B cell (primary cell): ENCODE data around the gene CLDN20.

Experiments
- CTCF ChIP-seq: fragments of 200-600 bp; IDR thresholded peaks from one replicate; pipeline ENCODE4 v1.8.0; 2022; ENCODE audit warnings: antibody characterized with exemption, mild to moderate bottlenecking
- EZH2 ChIP-seq: IDR thresholded peaks from 2 replicates; pipeline ENCODE4 v1.6.1; 2012; ENCODE audit warnings: borderline replicate concordance, low read depth, mild to moderate bottlenecking, moderate library complexity, low read length; ENCODE audit not compliant: insufficient read depth, poor library complexity, severe bottlenecking

GRCh38 chr6:155275808-155276480, 12.1 kb downstream of the CLDN20 start:
- no peak for TF ChIP-seq CTCF
- no peak for TF ChIP-seq EZH2
